Activated CD4-positive, alpha-beta memory T cell treated with anti-CD3 and anti-CD28 coated beads for 36 hours (primary cell): ENCODE measurements around the gene CPM. TPM values are rescaled to one million over a fixed set of nuclear protein-coding genes. Genes with fewer than 3 reads are reported as not detected.
"Not testable (repeated sequence)": the region's sequence is repeated elsewhere in the genome, so short reads cannot be mapped to it uniquely, and the experiment has no call there.

Experiments
- CTCF ChIA-PET: fragments of 350-600 bp; sonication (Branson Sonifier 250); formaldehyde crosslinking; loops from one replicate; lab custom pipeline; 2021; ENCODE audit warnings: antibody characterized with exemption, inconsistent platforms; lab: Charles Lee
- POLR2A ChIA-PET: fragments of 350-600 bp; sonication (Branson Sonifier 250); formaldehyde crosslinking; loops from one replicate; lab custom pipeline; 2021; ENCODE audit warnings: antibody characterized with exemption; lab: Charles Lee
- DNase-seq: peaks from one replicate; pipeline ENCODE4 v3.0.0-alpha.2; 2020
- H3K27ac Mint-ChIP-seq: one replicate; pipeline ENCODE4 v1.8.0; 2021; ENCODE audit warnings: mixed read lengths
- H3K27me3 Mint-ChIP-seq: one replicate; pipeline ENCODE4 v1.8.0; 2021; ENCODE audit warnings: mixed read lengths
- H3K36me3 Mint-ChIP-seq: one replicate; pipeline ENCODE4 v1.8.0; 2021; ENCODE audit warnings: mixed read lengths
- H3K4me1 Mint-ChIP-seq: one replicate; pipeline ENCODE4 v1.8.0; 2021; ENCODE audit warnings: low read depth, mixed read lengths
- H3K4me3 Mint-ChIP-seq: one replicate; pipeline ENCODE4 v1.8.0; 2021; ENCODE audit warnings: mild to moderate bottlenecking, mixed read lengths
- H3K9me3 Mint-ChIP-seq: one replicate; pipeline ENCODE4 v1.8.0; 2021; ENCODE audit warnings: mixed read lengths
- intact Hi-C: fragments of 100-400 bp; cut with micrococcal nuclease; formaldehyde crosslinking; loops from one replicate; pipeline ENCODE4 v1.15.1; 2023
- total RNA-seq, 2 experiments: library from RNA; stranded (reverse); gene quantifications; one replicate each; pipeline ENCODE4 v1.2.3, GENCODE V29; 2021

Gene CPM
- total RNA-seq, 2 experiments from 2014 or later = 14.7 to 19.8 TPM

- Mint-ChIP-seq H3K9me3 (no peaks in the 10 kb centered on the region), H3K4me1 (peaks cover 51% of the 10 kb centered on the region), H3K4me3 (no peak overlapping the region), H3K27me3 (no peaks in the 10 kb centered on the region), H3K36me3 (peaks cover 53% of the 10 kb centered on the region), H3K27ac (no peak overlapping the region)
- no peak for DNase-seq
- CTCF ChIA-PET = interaction anchor here (1.3 to 4.6 kb wide), 2 partner anchors 14 to 16 kb away, joined by 4 to 20 read pairs; no protein-coding TSS in a partner anchor
- intact Hi-C loops = no loop called here
- POLR2A ChIA-PET = no interaction called here
Measured at GRCh38 chr12:68814490-68815231, 118.3 kb downstream of the CPM start.

GRCh38 chr12:68813242-68813593 is 119.8 kb downstream of the CPM start:
- intact Hi-C loops = no loop called here
- Mint-ChIP-seq H3K4me1 (peaks cover 45% of the 10 kb centered on the region), H3K4me3 (no peak overlapping the region), H3K27me3 (no peaks in the 10 kb centered on the region), H3K9me3 (no peaks in the 10 kb centered on the region), H3K36me3 (peaks cover 57% of the 10 kb centered on the region), H3K27ac (peak overlapping the region; percentile 10)
- ChIA-PET POLR2A (interaction anchor here (0.6 to 0.7 kb wide), 2 partner anchors 14 to 147 kb away, joined by 3 read pairs; no protein-coding TSS in a partner anchor), CTCF (interaction anchor here (4.6 kb wide), 1 partner anchor 17 kb away, joined by 20 read pairs; no protein-coding TSS in a partner anchor)
- DNase-seq = no peak

- Mint-ChIP-seq H3K27me3 (no peaks in the 10 kb centered on the region), H3K4me3 (no peak overlapping the region), H3K27ac (peak overlapping the region; percentile 10), H3K4me1 (peaks cover 45% of the 10 kb centered on the region), H3K9me3 (no peaks in the 10 kb centered on the region), H3K36me3 (peaks cover 59% of the 10 kb centered on the region)
- ChIA-PET CTCF (interaction anchor here (0.7 to 4.6 kb wide), 3 partner anchors 11 to 443 kb away, joined by 3 to 20 read pairs (median 3); no protein-coding TSS in a partner anchor), POLR2A (interaction anchor here (0.7 to 1.3 kb wide), 4 partner anchors 16 to 148 kb away, joined by 3 to 4 read pairs (median 4); partner anchors contain the start of gene SLC35E3)
- DNase-seq = no peak
- intact Hi-C loops = no loop called here
Measured at GRCh38 chr12:68812553-68813241, 120.3 kb downstream of the CPM start.

- POLR2A ChIA-PET = interaction anchor here (0.9 to 1.3 kb wide), 2 partner anchors 15 to 65 kb away, joined by 3 to 4 read pairs; partner anchors contain the start of gene SLC35E3
- peaks cover 50% of the 10 kb centered on the region for H3K4me1 Mint-ChIP-seq
Measured at GRCh38 chr12:68811573-68811972, 121.4 kb downstream of the CPM start.

GRCh38 chr12:68810027-68810389 is 123.0 kb downstream of the CPM start:
- CTCF ChIA-PET = not testable (repeated sequence)
- H3K4me1 Mint-ChIP-seq = peaks cover 48% of the 10 kb centered on the region
- peaks cover 49% of the 10 kb centered on the region for H3K36me3 Mint-ChIP-seq

More at GRCh38 chr12:68811573-68811972, 121.4 kb downstream of the CPM start:
- H3K9me3 Mint-ChIP-seq, H3K4me3 Mint-ChIP-seq, H3K27me3 Mint-ChIP-seq, DNase-seq, intact Hi-C loops: not testable (repeated sequence)
- peaks cover 53% of the 10 kb centered on the region for H3K36me3 Mint-ChIP-seq
- CTCF ChIA-PET = interaction anchor here (4.6 kb wide), 1 partner anchor 19 kb away, joined by 20 read pairs; no protein-coding TSS in a partner anchor
- H3K27ac Mint-ChIP-seq = peak overlapping the region; percentile 52

GRCh38 chr12:68809190-68810026 is 123.6 kb downstream of the CPM start:
- Mint-ChIP-seq H3K27ac (peak overlapping the region; percentile 99), H3K4me1 (peaks cover 42% of the 10 kb centered on the region), H3K36me3 (peaks cover 43% of the 10 kb centered on the region), H3K27me3 (no peaks in the 10 kb centered on the region), H3K4me3 (peak overlapping the region; percentile 93), H3K9me3 (no peaks in the 10 kb centered on the region)
- CTCF ChIA-PET = interaction anchor here (0.7 to 3.2 kb wide), 6 partner anchors 8 to 450 kb away, joined by 3 to 29 read pairs (median 10); partner anchors contain the start of gene SLC35E3
- DNase-seq = no peak
- intact Hi-C loops = loop anchor here (2.0 to 10.0 kb wide), 4 partner anchors 123 to 1175 kb away; partner anchors contain the start of gene NUP107
- POLR2A ChIA-PET = interaction anchor here (1.0 to 1.9 kb wide), 3 partner anchors 8 to 198 kb away, joined by 4 to 6 read pairs (median 5); partner anchors contain the start of gene RAP1B

More at GRCh38 chr12:68810027-68810389, 123.0 kb downstream of the CPM start:
- H3K27me3 Mint-ChIP-seq, POLR2A ChIA-PET, DNase-seq, H3K9me3 Mint-ChIP-seq, intact Hi-C loops: not testable (repeated sequence)
- peak overlapping the region; percentile 93 for H3K4me3 Mint-ChIP-seq
- peak overlapping the region; percentile 51 for H3K27ac Mint-ChIP-seq

GRCh38 chr12:68808388-68809189 is 124.4 kb downstream of the CPM start:
- no peaks in the 10 kb centered on the region for H3K9me3 Mint-ChIP-seq
- H3K27me3 Mint-ChIP-seq = no peaks in the 10 kb centered on the region
- H3K4me1 Mint-ChIP-seq = peaks cover 36% of the 10 kb centered on the region
- H3K36me3 Mint-ChIP-seq = peaks cover 40% of the 10 kb centered on the region
- H3K27ac Mint-ChIP-seq = peak overlapping the region; percentile 99
- peak overlapping the region; percentile 93 for H3K4me3 Mint-ChIP-seq
- DNase-seq = peak; percentile 86
- ChIA-PET CTCF (interaction anchor here (0.6 to 3.2 kb wide), 12 partner anchors 9 to 585 kb away, joined by 3 to 29 read pairs (median 4); partner anchors contain the start of gene SLC35E3), POLR2A (interaction anchor here (0.8 to 2.1 kb wide), 7 partner anchors 8 to 444 kb away, joined by 3 to 20 read pairs (median 5); partner anchors contain the start of genes RAP1B and SLC35E3)
- intact Hi-C loops = loop anchor here (1.0 to 10.0 kb wide), 7 partner anchors 19 to 1174 kb away; partner anchors contain the start of genes MDM1 and NUP107

- H3K36me3 Mint-ChIP-seq = peaks cover 34% of the 10 kb centered on the region
- no peaks in the 10 kb centered on the region for H3K27me3 Mint-ChIP-seq
- POLR2A ChIA-PET = interaction anchor here (0.8 to 2.1 kb wide), 8 partner anchors 8 to 688 kb away, joined by 3 to 20 read pairs (median 4); partner anchors contain the start of genes CPM, RAP1B and SLC35E3
- H3K9me3 Mint-ChIP-seq = no peaks in the 10 kb centered on the region
- peak; percentile 97 for DNase-seq
- H3K4me1 Mint-ChIP-seq = peaks cover 28% of the 10 kb centered on the region
- peak within 1 kb of the TSS; percentile 93 for H3K4me3 Mint-ChIP-seq
- H3K27ac Mint-ChIP-seq = peak within 1 kb of the TSS; percentile 99
- CTCF ChIA-PET = interaction anchor here (0.6 to 3.2 kb wide), 15 partner anchors 10 to 518 kb away, joined by 3 to 29 read pairs (median 4); partner anchors contain the start of gene SLC35E3
- intact Hi-C loops = loop anchor here (1.0 to 10.0 kb wide), 9 partner anchors 20 to 1173 kb away; partner anchors contain the start of genes MDM1, NUP107 and SLC35E3
Measured at GRCh38 chr12:68807576-68808387, 125.2 kb downstream of the CPM start, which contains the start of gene MDM2. Gene MDM2, plus strand, starts transcription at chr12:68808177. Its CDS starts 301 bp downstream, at chr12:68808478.

- Mint-ChIP-seq H3K27ac (peak overlapping the region; percentile 99), H3K4me1 (peaks cover 23% of the 10 kb centered on the region), H3K36me3 (peaks cover 30% of the 10 kb centered on the region), H3K4me3 (peak overlapping the region; percentile 93)
- not testable (repeated sequence) for DNase-seq, H3K27me3 Mint-ChIP-seq, H3K9me3 Mint-ChIP-seq
- CTCF ChIA-PET = interaction anchor here (0.6 to 3.2 kb wide), 14 partner anchors 10 to 517 kb away, joined by 3 to 29 read pairs (median 4); partner anchors contain the start of gene SLC35E3
- intact Hi-C loops = loop anchor here (1.0 to 10.0 kb wide), 4 partner anchors 61 to 1172 kb away; partner anchors contain the start of gene SLC35E3
- POLR2A ChIA-PET = interaction anchor here (0.8 to 2.1 kb wide), 7 partner anchors 8 to 688 kb away, joined by 3 to 20 read pairs (median 4); partner anchors contain the start of genes CPM, RAP1B and SLC35E3
Measured at GRCh38 chr12:68807274-68807575, 125.7 kb downstream of the CPM start.
